Transverse colon (tissue), 4 donors: ENCODE results near the gene CDC42EP3. TPM values are rescaled to one million over a fixed set of nuclear protein-coding genes. Genes with fewer than 3 reads are reported as not detected.

Experiments used
- DNase-seq: peaks from one replicate; pipeline ENCODE4 v3.0.0-alpha.2; 2019
- H3K27ac ChIP-seq, 4 donors: fragments of 200-600 bp; sonication (generic); 2 replicates each; pipeline ENCODE4 v1.5.1; 2016 to 2018; ENCODE audit warnings: inconsistent platforms in 4 of 4
- H3K27me3 ChIP-seq: fragments of 200-600 bp; sonication (generic); 2 replicates; pipeline ENCODE4 v1.5.1; 2017; ENCODE audit warnings: inconsistent platforms
- H3K36me3 ChIP-seq, 4 donors: fragments of 200-600 bp; sonication (generic); 2 replicates each; pipeline ENCODE4 v1.5.1; 2017 to 2019; ENCODE audit warnings: inconsistent platforms in 4 of 4
- H3K4me1 ChIP-seq, 4 donors: fragments of 200-600 bp; sonication (generic); 2 replicates each; pipeline ENCODE4 v1.5.1; 2017 to 2020; ENCODE audit warnings: inconsistent platforms in 4 of 4
- H3K4me3 ChIP-seq, 4 donors: fragments of 200-600 bp; sonication (generic); 1 replicate in 1 of 4; 2 replicates in 3 of 4; pipeline versions ENCODE4 v1.5.1 to v1.6.1; 2017 to 2019; ENCODE audit warnings: inconsistent platforms in 4 of 4
- H3K9me3 ChIP-seq, 2 donors: fragments of 200-600 bp; sonication (generic); 2 replicates each; pipeline ENCODE4 v1.5.1; 2017 to 2019; ENCODE audit warnings: inconsistent platforms in 2 of 2
- CTCF ChIP-seq, 5 experiments: fragments of 200-600 bp in 3 of 5; fragments of 450-650 bp in 2 of 5; sonication (generic) in 3 of 5; IDR thresholded peaks; 1 replicate in 2 of 5; 2 replicates in 3 of 5; pipeline ENCODE4 v1.5.1; 2016 to 2017; ENCODE audit warnings: antibody characterized with exemption in 5 of 5, inconsistent platforms in 3 of 5, mild to moderate bottlenecking in 2 of 5, moderate library complexity in 1 of 5
- EP300 ChIP-seq: sonication (generic); formaldehyde crosslinking; IDR thresholded peaks from one replicate; pipeline ENCODE4 v1.6.1; 2017; ENCODE audit warnings: antibody characterized with exemption, low read depth
- POLR2A ChIP-seq: fragments of 450-650 bp; IDR thresholded peaks from one replicate; pipeline ENCODE4 v1.6.1; 2016; ENCODE audit warnings: antibody characterized with exemption, mild to moderate bottlenecking, moderate library complexity
- POLR2AphosphoS5 ChIP-seq, 3 donors: sonication (generic); formaldehyde crosslinking; IDR thresholded peaks; one replicate each; pipeline ENCODE4 v1.6.1; 2016; ENCODE audit warnings: antibody characterized with exemption in 3 of 3
- WGBS, 2 donors: methylation state at CpG; one replicate each; pipeline ENCODE4 v1.1.5; 2018; ENCODE audit warnings: low coverage in 1 of 2; 5-methylcytosine and 5-hydroxymethylcytosine counted together
- in situ Hi-C, 4 donors: fragments of 200-750 bp; cut with MboI; loops; one replicate each; pipeline versions ENCODE4 v1.15.0 to v1.15.1; 2017; ENCODE audit warnings: low sequenced_read_pairs in 3 of 4, low pct_ligation_motif_present in 1 of 4, low pct_unique_long_range_greater_than_20kb in 1 of 4
- intact Hi-C: fragments of 100-400 bp; cut with DNase I; formaldehyde crosslinking; loops from one replicate; pipeline ENCODE4 v1.15.1; 2023; ENCODE audit warnings: low total_unique reads
- total RNA-seq, 4 donors: library from RNA; depleted of rRNA; stranded (reverse); fragments of >200 nt; gene quantifications; one replicate each; pipeline ENCODE4 v1.1.0, GENCODE V29; 2016

CDC42EP3 gene
- total RNA-seq, 4 donors from 2014 or later = 20.6 to 104 (median 31.8) TPM

- Histone ChIP-seq H3K4me3 (no peak overlapping the region), H3K9me3 (no peaks in the 10 kb centered on the region), H3K27ac (peak overlapping the region; percentile 60 to 76 (median 68)), H3K4me1 (peaks cover 10 to 70% (median 47%) of the 10 kb centered on the region in 4 donors), H3K27me3 (no peaks in the 10 kb centered on the region), H3K36me3 (no peaks in the 10 kb centered on the region)
- 66 to 70% methylated on average over 8 of the region's 8 CpGs for WGBS, 2 donors
- DNase-seq = no peak
- in situ Hi-C loops = loop anchor here in 1 of 4 donors (25.0 kb wide), 1 partner anchor 242 kb away; no protein-coding TSS in a partner anchor
- intact Hi-C loops = no loop called here
- TF ChIP-seq CTCF (IDR thresholded peaks at IDR 0.05) (no peak), EP300 (no peak), POLR2A (no peak)
These were observed 17.0 kb downstream of the CDC42EP3 start for GRCh38 chr2:37654419-37654818.

- Histone ChIP-seq H3K36me3 (no peaks in the 10 kb centered on the region), H3K9me3 (no peaks in the 10 kb centered on the region), H3K27me3 (no peaks in the 10 kb centered on the region), H3K4me3 (no peak overlapping the region), H3K4me1 (peaks cover 10 to 71% (median 44%) of the 10 kb centered on the region in 4 donors), H3K27ac (peak overlapping the region; percentile 60 to 76 (median 68))
- DNase-seq = peak; percentile 49
- in situ Hi-C loops (loop anchor here in 1 of 4 donors (25.0 kb wide), 1 partner anchor 242 kb away; no protein-coding TSS in a partner anchor), intact Hi-C loops (no loop called here)
- WGBS, 2 donors = 70 to 72% methylated on average over 6 to 14 of the region's 14 CpGs
- TF ChIP-seq POLR2AphosphoS5 (IDR thresholded peaks at IDR 0.05) (peak in 1 of 3 donors; percentile 46), EP300 (no peak)
These were observed 17.6 kb downstream of the CDC42EP3 start for GRCh38 chr2:37653805-37654378.

GRCh38 chr2:37653093-37653492 lies 18.3 kb downstream of the CDC42EP3 start:
- in situ Hi-C loops = loop anchor here in 1 of 4 donors (25.0 kb wide), 1 partner anchor 241 kb away; no protein-coding TSS in a partner anchor
- DNase-seq = no peak
- intact Hi-C loops = no loop called here
- WGBS, 2 donors = 72 to 79% methylated on average over 5 to 6 of the region's 6 CpGs
- no peak for TF ChIP-seq CTCF (IDR thresholded peaks at IDR 0.05)
- TF ChIP-seq POLR2AphosphoS5 (IDR thresholded peaks at IDR 0.05) = no peak
- no peak for TF ChIP-seq POLR2A
- TF ChIP-seq EP300 = no peak
- peaks cover 10 to 79% (median 41%) of the 10 kb centered on the region in 4 donors for H3K4me1 ChIP-seq
- no peak overlapping the region for H3K4me3 ChIP-seq
- no peaks in the 10 kb centered on the region for H3K9me3 ChIP-seq
- peak overlapping the region; percentile 60 to 76 (median 68) for H3K27ac ChIP-seq
- H3K27me3 ChIP-seq = no peaks in the 10 kb centered on the region
- no peaks in the 10 kb centered on the region for H3K36me3 ChIP-seq

- in situ Hi-C loops = loop anchor here in 1 of 4 donors (25.0 kb wide), 1 partner anchor 240 kb away; no protein-coding TSS in a partner anchor
- intact Hi-C loops = no loop called here
- Histone ChIP-seq H3K27ac (peak overlapping the region; percentile 60 to 76 (median 68)), H3K4me1 (peaks cover 9 to 79% (median 40%) of the 10 kb centered on the region in 4 donors), H3K27me3 (no peaks in the 10 kb centered on the region), H3K9me3 (no peaks in the 10 kb centered on the region), H3K4me3 (no peak overlapping the region), H3K36me3 (no peaks in the 10 kb centered on the region)
- TF ChIP-seq EP300 (no peak), POLR2A (no peak), POLR2AphosphoS5 (IDR thresholded peaks at IDR 0.05) (no peak), CTCF (IDR thresholded peaks at IDR 0.05) (no peak)
- no peak for DNase-seq
- 76 to 86% methylated on average over 1 to 5 of the region's 5 CpGs for WGBS, 2 donors
These were observed 19.2 kb downstream of the CDC42EP3 start for GRCh38 chr2:37652199-37652640.
